ENCODE measurements around the gene SLC43A2. TPM values are rescaled to one million over a fixed set of nuclear protein-coding genes. Genes with fewer than 3 reads are reported as not detected.
A peak's percentile ranks its signal among the peaks of the same experiment; 100 is the strongest.

Gene SLC43A2
- polyA plus RNA-seq, 1 donor (not counting 4 experiments of a cell fraction or from before 2014, with no cell fraction given) = 12.7 TPM

DNA sequence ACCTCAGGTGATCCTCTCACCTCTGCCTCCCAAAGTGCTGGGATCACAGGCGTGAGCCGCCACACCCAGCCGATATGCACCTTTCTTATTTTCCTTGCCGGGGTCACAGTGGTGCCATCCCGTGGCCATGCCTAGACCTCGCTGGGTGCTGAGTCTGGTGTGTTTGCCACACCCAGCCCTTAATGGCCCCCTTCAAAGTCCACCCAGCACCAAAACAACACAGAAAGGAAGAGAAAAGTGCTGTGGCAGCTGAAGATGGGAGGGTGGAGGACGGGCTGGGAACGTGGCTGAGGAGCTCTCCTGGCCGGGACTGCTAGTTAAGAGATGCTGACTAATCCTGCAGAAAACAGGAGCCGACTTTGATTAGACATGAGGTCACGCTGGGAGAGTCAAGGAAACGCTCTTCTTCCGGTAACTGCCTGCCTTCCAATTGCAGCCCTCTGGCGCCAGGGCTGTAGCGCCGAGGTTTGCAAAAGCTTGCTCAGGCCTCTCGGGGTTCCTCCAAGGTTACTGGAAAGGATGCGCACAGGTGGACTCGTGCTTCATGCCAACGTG lies 10.9 kb downstream of the SLC43A2 start:
- peaks cover 0 to 19% of the 10 kb centered on the region in 2 experiments for H3K36me3 ChIP-seq (ENCODE audit: control insufficient read depth in 2 of 2, extremely low read depth in 1 of 2, insufficient read depth in 2 of 2, low read length in 2 of 2)
- H3K4me2 ChIP-seq (ENCODE audit: control insufficient read depth, extremely low read depth, insufficient read depth, low read depth, low read length) = peak overlapping the region; percentile 75
- TF ChIP-seq EZH2 (IDR thresholded peaks at IDR 0.05; ENCODE audit: low read length) = no peak
- TF ChIP-seq, protein P1, sequence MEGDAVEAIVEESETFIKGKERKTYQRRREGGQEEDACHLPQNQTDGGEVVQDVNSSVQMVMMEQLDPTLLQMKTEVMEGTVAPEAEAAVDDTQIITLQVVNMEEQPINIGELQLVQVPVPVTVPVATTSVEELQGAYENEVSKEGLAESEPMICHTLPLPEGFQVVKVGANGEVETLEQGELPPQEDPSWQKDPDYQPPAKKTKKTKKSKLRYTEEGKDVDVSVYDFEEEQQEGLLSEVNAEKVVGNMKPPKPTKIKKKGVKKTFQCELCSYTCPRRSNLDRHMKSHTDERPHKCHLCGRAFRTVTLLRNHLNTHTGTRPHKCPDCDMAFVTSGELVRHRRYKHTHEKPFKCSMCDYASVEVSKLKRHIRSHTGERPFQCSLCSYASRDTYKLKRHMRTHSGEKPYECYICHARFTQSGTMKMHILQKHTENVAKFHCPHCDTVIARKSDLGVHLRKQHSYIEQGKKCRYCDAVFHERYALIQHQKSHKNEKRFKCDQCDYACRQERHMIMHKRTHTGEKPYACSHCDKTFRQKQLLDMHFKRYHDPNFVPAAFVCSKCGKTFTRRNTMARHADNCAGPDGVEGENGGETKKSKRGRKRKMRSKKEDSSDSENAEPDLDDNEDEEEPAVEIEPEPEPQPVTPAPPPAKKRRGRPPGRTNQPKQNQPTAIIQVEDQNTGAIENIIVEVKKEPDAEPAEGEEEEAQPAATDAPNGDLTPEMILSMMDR (optimal IDR thresholded peaks at IDR 0.05 in 1 of 3, IDR thresholded peaks at IDR 0.05 in 1 of 3, conservative IDR thresholded peaks at IDR 0.05 in 1 of 3; ENCODE audit: extremely low read depth in 1 of 3, insufficient read depth in 2 of 3, low read length in 3 of 3) = peak in 2 of 3 experiments; percentile 23 to 54
- FAIRE-seq (peak; percentile 95), DNase-seq (ENCODE audit: low read depth, low spot score) (peak; percentile 74)
- dilution Hi-C loops (cut with MboI; ENCODE audit: extremely low pct_ligation_motif_present, low sequenced_read_pairs) = no loop called here
- no peaks in the 10 kb centered on the region for H4K20me1 ChIP-seq (ENCODE audit: control insufficient read depth, extremely low read depth, insufficient read depth, low read length)
- H2AFZ ChIP-seq (ENCODE audit: control insufficient read depth, low read length) = peak overlapping the region; percentile 85
- H3K9me3 ChIP-seq (ENCODE audit: control insufficient read depth, low read depth, low read length) = no peaks in the 10 kb centered on the region
- no peak overlapping the region for H3K4me3 ChIP-seq (ENCODE audit: control insufficient read depth in 2 of 3, extremely low read depth in 1 of 3, insufficient read depth in 2 of 3, low read depth in 1 of 3, low read length in 3 of 3)
- H3K9me1 ChIP-seq (ENCODE audit: control insufficient read depth, extremely low read depth, insufficient read depth, low read length) = no peaks in the 10 kb centered on the region
- peaks cover 15% of the 10 kb centered on the region for H3K4me1 ChIP-seq (ENCODE audit: control insufficient read depth, extremely low read depth, insufficient read depth, low read length)
- peak overlapping the region; percentile 64 for H3K27ac ChIP-seq (ENCODE audit: control insufficient read depth, insufficient read depth, low read length)
- H3K27me3 ChIP-seq (ENCODE audit: control insufficient read depth, extremely low read depth, insufficient read depth, low read length) = no peaks in the 10 kb centered on the region
- H3K79me2 ChIP-seq (ENCODE audit: control insufficient read depth, insufficient read depth, low read length) = no peaks in the 10 kb centered on the region
- peak overlapping the region; percentile 56 for H3K9ac ChIP-seq (ENCODE audit: control insufficient read depth, extremely low read depth, insufficient read depth, low read length)

DNA sequence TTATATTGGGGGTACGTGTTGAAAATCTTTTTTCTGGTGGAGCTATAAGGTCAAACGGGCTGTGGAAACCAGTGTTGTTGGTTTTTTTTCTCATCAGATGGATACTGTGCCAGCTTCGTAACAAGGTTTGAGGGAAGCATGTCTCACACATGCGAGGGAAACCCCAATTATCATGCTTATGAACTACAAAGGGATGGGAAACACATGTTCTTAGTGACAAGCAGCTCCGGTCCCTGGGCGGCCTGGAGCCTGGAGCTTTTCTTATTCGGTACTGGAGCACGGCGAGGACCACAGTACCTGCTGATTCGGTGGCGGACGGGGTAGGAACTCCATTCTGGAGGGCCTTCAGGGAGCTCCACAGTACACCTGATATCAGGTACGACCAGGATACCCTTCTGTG lies 12.5 kb downstream of the SLC43A2 start:
- Histone ChIP-seq H3K9me3 (ENCODE audit: control insufficient read depth, low read depth, low read length) (no peaks in the 10 kb centered on the region), H3K27ac (ENCODE audit: control insufficient read depth, insufficient read depth, low read length) (no peak overlapping the region)

More for the DNA sequence above, 12.5 kb downstream of the SLC43A2 start:
- peaks cover 0 to 20% of the 10 kb centered on the region in 2 experiments for H3K36me3 ChIP-seq (ENCODE audit: control insufficient read depth in 2 of 2, extremely low read depth in 1 of 2, insufficient read depth in 2 of 2, low read length in 2 of 2)
- dilution Hi-C loops (cut with MboI; ENCODE audit: extremely low pct_ligation_motif_present, low sequenced_read_pairs) = no loop called here
- H3K4me3 ChIP-seq (ENCODE audit: control insufficient read depth in 2 of 3, extremely low read depth in 1 of 3, insufficient read depth in 2 of 3, low read depth in 1 of 3, low read length in 3 of 3) = no peak overlapping the region
- no peaks in the 10 kb centered on the region for H4K20me1 ChIP-seq (ENCODE audit: control insufficient read depth, extremely low read depth, insufficient read depth, low read length)
- H2AFZ ChIP-seq (ENCODE audit: control insufficient read depth, low read length) = no peak overlapping the region
- H3K9ac ChIP-seq (ENCODE audit: control insufficient read depth, extremely low read depth, insufficient read depth, low read length) = no peak overlapping the region
- H3K4me2 ChIP-seq (ENCODE audit: control insufficient read depth, extremely low read depth, insufficient read depth, low read depth, low read length) = no peak overlapping the region
- TF ChIP-seq EZH2 (IDR thresholded peaks at IDR 0.05; ENCODE audit: low read length) = no peak
- TF ChIP-seq, protein P1 (optimal IDR thresholded peaks at IDR 0.05 in 1 of 3, IDR thresholded peaks at IDR 0.05 in 1 of 3, conservative IDR thresholded peaks at IDR 0.05 in 1 of 3; ENCODE audit: extremely low read depth in 1 of 3, insufficient read depth in 2 of 3, low read length in 3 of 3) = no peak
- DNase-seq (ENCODE audit: low read depth, low spot score) (no peak), FAIRE-seq (no peak)
- H3K79me2 ChIP-seq (ENCODE audit: control insufficient read depth, insufficient read depth, low read length) = no peaks in the 10 kb centered on the region
- H3K9me1 ChIP-seq (ENCODE audit: control insufficient read depth, extremely low read depth, insufficient read depth, low read length) = no peaks in the 10 kb centered on the region
- no peaks in the 10 kb centered on the region for H3K27me3 ChIP-seq (ENCODE audit: control insufficient read depth, extremely low read depth, insufficient read depth, low read length)
- peaks cover 15% of the 10 kb centered on the region for H3K4me1 ChIP-seq (ENCODE audit: control insufficient read depth, extremely low read depth, insufficient read depth, low read length)
